ENCODE measurements around the gene HOMER1.

The HOMER1 gene

GRCh38 chr5:79330071-79330470 is 183.9 kb downstream of the HOMER1 start:
- Histone ChIP-seq H3K4me3 (no peak overlapping the region), H3K9ac (ENCODE audit: insufficient read length) (no peak overlapping the region), H3K36me3 (ENCODE audit: insufficient read depth, low read length) (no peaks in the 10 kb centered on the region), H3K27ac (no peak overlapping the region), H3K9me3 (ENCODE audit: low read depth, low read length) (no peaks in the 10 kb centered on the region)
- no peak for DNase-seq (ENCODE audit: low read depth, low spot score)
- no peak for TF ChIP-seq EZH2 (IDR thresholded peaks at IDR 0.05)
- no peak for TF ChIP-seq POLR2AphosphoS5 (IDR thresholded peaks at IDR 0.05; ENCODE audit: borderline replicate concordance, low read depth, low read length)
- no peak for TF ChIP-seq FOXP2 (optimal IDR thresholded peaks at IDR 0.05; ENCODE audit: control extremely low read depth, extremely low read length, insufficient read depth)

GRCh38 chr5:79329453-79329852 is 184.5 kb downstream of the HOMER1 start:
- H3K4me3 ChIP-seq = no peak overlapping the region
- no peaks in the 10 kb centered on the region for H3K9me3 ChIP-seq (ENCODE audit: low read depth, low read length)
- no peak overlapping the region for H3K9ac ChIP-seq (ENCODE audit: insufficient read length)
- no peak for TF ChIP-seq POLR2AphosphoS5 (IDR thresholded peaks at IDR 0.05; ENCODE audit: borderline replicate concordance, low read depth, low read length)
- TF ChIP-seq EZH2 (IDR thresholded peaks at IDR 0.05) = no peak
- TF ChIP-seq FOXP2 (optimal IDR thresholded peaks at IDR 0.05; ENCODE audit: control extremely low read depth, extremely low read length, insufficient read depth) = no peak
- no peak overlapping the region for H3K27ac ChIP-seq
- H3K36me3 ChIP-seq (ENCODE audit: insufficient read depth, low read length) = no peaks in the 10 kb centered on the region
- DNase-seq (ENCODE audit: low read depth, low spot score) = no peak
